A204.1 (cell line): ENCODE results near the gene ZDHHC8.

Experiments
- FAIRE-seq: peaks from 2 replicates; lab custom pipeline; 2012; peaks lifted over from hg19 to GRCh38; lab: Jason Lieb, UNC

ZDHHC8 gene

GRCh38 chr22:20096574-20097420 is 34.8 kb upstream of the ZDHHC8 start:
- peak; percentile 6 for FAIRE-seq

DNA sequence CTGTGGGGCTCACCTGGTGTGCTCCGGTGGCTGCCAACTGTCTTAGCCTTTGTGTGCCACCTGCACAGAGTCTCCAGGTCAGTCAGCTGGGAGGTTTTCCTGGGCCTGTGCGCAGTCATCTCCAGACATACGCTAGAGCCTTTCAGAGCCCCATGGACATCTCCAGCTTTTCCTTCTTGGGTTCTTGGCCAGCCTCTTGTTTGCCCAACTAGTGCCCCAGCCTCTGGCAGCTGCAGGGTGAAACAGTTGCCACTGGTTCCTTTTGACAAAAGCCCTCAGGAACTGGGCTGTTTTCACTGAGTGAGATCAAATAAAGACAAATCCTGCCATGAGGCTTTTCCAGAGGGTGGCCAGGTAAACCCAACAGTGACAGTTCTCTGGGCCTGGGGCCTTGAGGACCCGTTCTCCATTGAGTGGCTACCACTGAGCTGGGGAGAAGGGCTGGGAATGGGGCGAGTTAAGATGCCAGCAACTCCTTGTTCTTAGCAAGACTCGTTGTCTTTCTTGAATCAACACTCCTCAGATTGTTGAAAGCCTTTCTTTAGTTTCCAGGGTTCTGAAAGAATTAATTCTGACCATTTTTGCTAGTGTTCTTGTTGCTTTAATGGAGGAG is 32.4 kb upstream of the ZDHHC8 start:
- FAIRE-seq = no peak

GRCh38 chr22:20101638-20102037 is 30.0 kb upstream of the ZDHHC8 start:
- FAIRE-seq = no peak

DNA sequence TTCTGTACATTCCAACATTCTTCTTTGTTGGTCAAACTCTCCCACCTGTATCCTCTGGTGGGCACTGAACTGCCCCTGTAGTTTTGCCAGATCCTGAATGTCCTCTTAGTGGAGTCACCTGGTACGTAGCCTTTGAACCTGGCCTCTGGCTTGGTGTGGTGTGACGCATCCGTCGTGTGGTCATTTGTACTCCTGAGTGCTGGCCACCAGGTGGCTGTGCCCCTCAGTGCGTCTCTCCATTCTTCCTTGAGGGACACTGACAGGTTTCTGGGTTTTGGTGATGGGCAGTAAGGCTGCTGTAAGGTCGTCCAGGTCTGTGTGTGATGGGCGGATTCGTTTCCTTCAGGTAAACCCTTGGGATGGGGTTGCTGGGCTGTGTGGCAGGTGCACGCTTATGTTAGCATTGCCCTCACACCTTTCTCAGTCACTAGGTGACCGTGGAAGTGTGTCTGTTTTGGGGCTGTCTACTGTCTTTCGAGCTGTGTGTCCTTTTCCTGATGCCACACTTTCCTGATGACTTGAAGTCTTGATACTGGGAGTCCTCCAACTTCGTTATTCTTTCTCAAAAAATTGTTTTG is 29.3 kb upstream of the ZDHHC8 start:
- no peak for FAIRE-seq

- no peak for FAIRE-seq
Measured at GRCh38 chr22:20105456-20106204, 26.0 kb upstream of the ZDHHC8 start.

DNA sequence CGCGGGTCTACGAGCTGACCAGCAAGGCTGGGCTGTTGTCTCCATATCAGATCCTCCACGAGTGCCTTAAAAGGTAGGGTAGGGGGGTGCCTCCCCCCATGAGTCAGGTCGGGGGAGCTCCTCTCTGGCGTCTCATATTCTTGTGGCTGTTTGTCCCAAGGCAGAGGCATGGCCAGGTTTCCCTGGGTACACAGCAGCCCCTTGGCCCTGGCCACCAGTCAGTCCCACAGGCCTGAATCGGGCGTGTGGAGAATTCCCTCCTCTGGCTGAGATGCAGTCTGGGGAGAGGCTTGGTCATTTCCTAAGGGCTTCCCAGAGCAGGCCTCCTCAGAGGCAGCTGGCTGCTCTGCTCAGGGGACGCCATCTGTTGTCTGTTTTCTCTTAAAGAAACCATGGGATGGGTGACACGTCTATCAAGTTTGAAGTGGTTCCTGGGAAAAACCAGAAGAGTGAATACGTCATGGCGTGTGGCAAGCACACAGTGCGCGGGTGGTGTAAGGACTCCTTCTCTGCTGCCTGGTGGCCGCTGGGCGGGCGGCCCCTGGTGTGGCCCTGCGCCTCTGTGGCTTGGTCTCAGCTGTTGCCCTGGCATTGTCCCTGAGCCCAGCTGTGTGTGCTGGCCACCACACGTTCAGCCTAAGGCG is 25.3 kb upstream of the ZDHHC8 start:
- no peak for FAIRE-seq

GRCh38 chr22:20106849-20107237 is 24.8 kb upstream of the ZDHHC8 start:
- no peak for FAIRE-seq

DNA sequence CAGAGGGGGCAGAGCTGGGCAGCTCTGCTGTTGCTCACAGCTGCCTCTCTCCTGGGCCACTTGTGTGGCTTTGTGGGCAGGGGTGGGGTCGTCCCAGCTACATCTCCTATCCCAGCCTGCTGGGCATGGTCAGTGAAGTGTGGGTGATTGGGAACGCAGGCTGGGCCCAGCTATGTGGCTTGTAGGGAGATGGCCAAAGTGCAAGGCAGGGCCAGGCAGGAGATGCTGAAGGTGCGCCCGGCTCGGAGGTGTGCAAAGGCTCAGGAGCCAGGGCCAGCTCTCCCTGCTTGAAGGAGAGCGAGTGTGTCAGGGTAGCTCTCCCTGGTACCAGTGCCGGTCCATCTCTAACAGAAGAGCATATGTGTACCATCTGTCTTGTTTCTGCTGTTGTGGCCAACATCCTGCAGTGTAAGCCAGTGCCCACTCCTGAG is 24.1 kb upstream of the ZDHHC8 start:
- FAIRE-seq = no peak

- FAIRE-seq = no peak
Measured at GRCh38 chr22:20107951-20108756, 23.4 kb upstream of the ZDHHC8 start.

DNA sequence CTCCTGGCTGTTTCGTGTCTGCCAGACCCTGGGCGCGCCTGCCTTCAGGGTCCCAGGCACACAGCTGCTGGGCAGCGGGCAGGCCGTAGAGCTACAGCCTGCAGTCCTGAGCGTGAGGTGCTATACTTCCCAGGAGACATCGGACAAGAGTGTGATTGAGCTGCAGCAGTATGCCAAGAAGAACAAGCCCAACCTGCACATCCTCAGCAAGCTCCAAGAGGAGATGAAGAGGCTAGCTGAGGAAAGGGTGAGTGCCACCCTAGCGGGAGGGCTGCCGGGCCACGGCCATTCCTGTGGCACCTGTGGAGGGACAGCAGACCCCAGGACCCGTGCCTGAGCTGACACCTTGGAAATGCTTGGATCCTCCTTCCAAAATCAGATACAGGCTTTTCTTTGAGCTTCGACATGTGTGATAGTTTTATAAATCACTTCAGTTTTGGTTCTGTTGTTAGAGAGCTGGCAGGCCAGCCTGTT is 22.8 kb upstream of the ZDHHC8 start:
- no peak for FAIRE-seq

- no peak for FAIRE-seq
Measured at GRCh38 chr22:20109411-20110358, 21.9 kb upstream of the ZDHHC8 start.

GRCh38 chr22:20110359-20110985 is 21.1 kb upstream of the ZDHHC8 start:
- FAIRE-seq = no peak

GRCh38 chr22:20111045-20111688 is 20.4 kb upstream of the ZDHHC8 start:
- FAIRE-seq = no peak

DNA sequence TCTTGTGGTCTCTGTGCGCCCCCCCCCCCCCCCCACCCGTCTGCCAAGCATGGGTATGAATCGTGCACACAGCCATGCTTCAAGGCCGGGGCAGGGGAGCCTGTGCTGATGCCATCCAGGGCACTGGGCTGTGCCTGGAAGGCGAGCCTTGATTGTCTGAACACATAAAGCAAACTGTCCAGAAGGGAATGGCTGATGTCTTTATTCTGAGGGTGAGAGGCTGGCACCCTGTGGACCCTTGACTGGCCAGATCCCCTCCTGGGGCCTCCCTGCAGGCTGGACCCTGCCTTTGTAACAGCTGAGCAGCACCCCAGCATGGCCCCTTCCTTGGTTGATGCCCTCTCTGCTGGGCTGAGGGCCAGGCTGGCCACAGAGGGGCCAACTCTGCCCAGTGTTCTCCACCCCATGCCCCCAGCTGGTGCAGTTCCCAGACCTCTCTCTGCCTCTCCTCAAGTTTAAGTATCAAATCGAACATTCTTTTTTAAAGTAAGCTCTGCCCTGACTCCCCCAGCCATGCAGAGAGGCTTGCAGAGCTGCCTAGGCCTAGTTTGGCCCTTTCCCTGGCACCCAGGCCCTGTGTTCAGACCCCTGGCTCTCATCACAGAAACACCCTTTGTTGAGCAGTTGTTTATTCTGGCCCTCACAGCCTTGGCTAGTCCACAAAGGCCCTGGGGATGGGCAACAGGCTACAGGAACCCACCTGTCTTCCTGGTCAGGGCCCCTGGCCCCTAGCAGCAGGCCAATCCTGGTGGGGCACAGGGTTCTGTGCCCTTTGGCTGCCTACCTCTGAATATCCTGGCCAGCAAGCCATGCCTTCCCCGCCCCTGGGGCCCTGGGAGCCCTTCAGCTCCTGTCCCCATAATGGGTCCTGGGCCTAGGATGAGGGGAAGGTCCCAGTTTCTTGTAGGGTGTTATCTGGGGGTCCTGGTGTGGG is 19.6 kb upstream of the ZDHHC8 start:
- FAIRE-seq = no peak

GRCh38 chr22:20112623-20113511 is 18.7 kb upstream of the ZDHHC8 start:
- FAIRE-seq = no peak

- no peak for FAIRE-seq
Measured at GRCh38 chr22:20113551-20114310, 17.9 kb upstream of the ZDHHC8 start.
